ENCODE results near the gene CDON.

CDON gene

GRCh38 chr11:125931668-125932067 is 131.0 kb downstream of the CDON start:
- H3K27me3 Mint-ChIP-seq: peaks cover 28 to 53% of the 10 kb centered on the region in 2 donors
- no peaks in the 10 kb centered on the region for H3K9me3 Mint-ChIP-seq
- H3K4me1 Mint-ChIP-seq (ENCODE audit: low read depth in 2 of 2): no peaks in the 10 kb centered on the region
- DNase-seq (no peak), ATAC-seq (replicated peaks) (no peak)
- no peak overlapping the region for H3K27ac Mint-ChIP-seq
- H3K4me3 Mint-ChIP-seq: no peak overlapping the region
- no peaks in the 10 kb centered on the region for H3K36me3 Mint-ChIP-seq (ENCODE audit: insufficient read depth)

GRCh38 chr11:125931116-125931515 is 131.6 kb downstream of the CDON start:
- no peaks in the 10 kb centered on the region for H3K4me1 Mint-ChIP-seq (ENCODE audit: low read depth in 2 of 2)
- no peak overlapping the region for H3K4me3 Mint-ChIP-seq
- peaks cover 33 to 58% of the 10 kb centered on the region in 2 donors for H3K27me3 Mint-ChIP-seq
- no peaks in the 10 kb centered on the region for H3K9me3 Mint-ChIP-seq
- H3K36me3 Mint-ChIP-seq (ENCODE audit: insufficient read depth): no peaks in the 10 kb centered on the region
- no peak overlapping the region for H3K27ac Mint-ChIP-seq
- no peak for ATAC-seq (replicated peaks)
- no peak for DNase-seq

GRCh38 chr11:125930076-125930450 is 132.6 kb downstream of the CDON start:
- Mint-ChIP-seq H3K27ac (no peak overlapping the region), H3K4me3 (no peak overlapping the region), H3K36me3 (ENCODE audit: insufficient read depth) (no peaks in the 10 kb centered on the region), H3K27me3 (peaks cover 39 to 69% of the 10 kb centered on the region in 2 donors), H3K4me1 (ENCODE audit: low read depth in 2 of 2) (no peaks in the 10 kb centered on the region), H3K9me3 (no peaks in the 10 kb centered on the region)
- no peak for ATAC-seq (replicated peaks)
- DNase-seq: no peak

- no peak for DNase-seq
- Mint-ChIP-seq H3K27me3 (peaks cover 42 to 74% of the 10 kb centered on the region in 2 donors), H3K36me3 (ENCODE audit: insufficient read depth) (no peaks in the 10 kb centered on the region), H3K9me3 (no peaks in the 10 kb centered on the region), H3K27ac (no peak overlapping the region), H3K4me3 (no peak overlapping the region), H3K4me1 (ENCODE audit: low read depth in 2 of 2) (no peaks in the 10 kb centered on the region)
- ATAC-seq (replicated peaks): no peak
These were observed 133.1 kb downstream of the CDON start for GRCh38 chr11:125929445-125930075.

- Mint-ChIP-seq H3K4me1 (ENCODE audit: low read depth in 2 of 2) (peaks cover 0 to 1% of the 10 kb centered on the region in 2 donors), H3K4me3 (no peak overlapping the region), H3K27me3 (peaks cover 52 to 65% of the 10 kb centered on the region in 2 donors), H3K27ac (no peak overlapping the region), H3K9me3 (no peaks in the 10 kb centered on the region), H3K36me3 (ENCODE audit: insufficient read depth) (no peaks in the 10 kb centered on the region)
- ATAC-seq (replicated peaks) (no peak), DNase-seq (no peak)
These were observed 136.0 kb downstream of the CDON start for GRCh38 chr11:125926682-125927081.

- Mint-ChIP-seq H3K27me3 (peaks cover 52 to 57% of the 10 kb centered on the region in 2 donors), H3K4me1 (ENCODE audit: low read depth in 2 of 2) (peaks cover 0 to 1% of the 10 kb centered on the region in 2 donors), H3K36me3 (ENCODE audit: insufficient read depth) (no peaks in the 10 kb centered on the region), H3K4me3 (no peak overlapping the region), H3K9me3 (no peaks in the 10 kb centered on the region), H3K27ac (no peak overlapping the region)
- DNase-seq (no peak), ATAC-seq (replicated peaks) (no peak)
These were observed 136.9 kb downstream of the CDON start for GRCh38 chr11:125925804-125926203.

- no peaks in the 10 kb centered on the region for H3K36me3 Mint-ChIP-seq (ENCODE audit: insufficient read depth)
- H3K4me3 Mint-ChIP-seq: no peak overlapping the region
- H3K9me3 Mint-ChIP-seq: no peaks in the 10 kb centered on the region
- no peak overlapping the region for H3K27ac Mint-ChIP-seq
- H3K4me1 Mint-ChIP-seq (ENCODE audit: low read depth in 2 of 2): peaks cover 0 to 1% of the 10 kb centered on the region in 2 donors
- H3K27me3 Mint-ChIP-seq: peaks cover 52 to 57% of the 10 kb centered on the region in 2 donors
- DNase-seq: no peak
- ATAC-seq (replicated peaks): no peak
These were observed 137.4 kb downstream of the CDON start for GRCh38 chr11:125925247-125925740.

- no peak for DNase-seq
- Mint-ChIP-seq H3K27me3 (peaks cover 52 to 57% of the 10 kb centered on the region in 2 donors), H3K27ac (no peak overlapping the region), H3K9me3 (no peaks in the 10 kb centered on the region), H3K4me3 (no peak overlapping the region), H3K4me1 (ENCODE audit: low read depth in 2 of 2) (peaks cover 0 to 1% of the 10 kb centered on the region in 2 donors), H3K36me3 (ENCODE audit: insufficient read depth) (no peaks in the 10 kb centered on the region)
- no peak for ATAC-seq (replicated peaks)
These were observed 138.2 kb downstream of the CDON start for GRCh38 chr11:125924384-125925007.

- Mint-ChIP-seq H3K27ac (no peak overlapping the region), H3K4me1 (ENCODE audit: low read depth in 2 of 2) (peaks cover 0 to 1% of the 10 kb centered on the region in 2 donors), H3K36me3 (ENCODE audit: insufficient read depth) (no peaks in the 10 kb centered on the region), H3K4me3 (no peak overlapping the region), H3K27me3 (peaks cover 52 to 59% of the 10 kb centered on the region in 2 donors), H3K9me3 (no peaks in the 10 kb centered on the region)
- ATAC-seq (replicated peaks): no peak
- DNase-seq: no peak
These were observed 139.0 kb downstream of the CDON start for GRCh38 chr11:125923633-125924032.

- Mint-ChIP-seq H3K27ac (no peak overlapping the region), H3K9me3 (no peaks in the 10 kb centered on the region), H3K36me3 (ENCODE audit: insufficient read depth) (no peaks in the 10 kb centered on the region), H3K27me3 (peaks cover 57 to 65% of the 10 kb centered on the region in 2 donors), H3K4me3 (no peak overlapping the region), H3K4me1 (ENCODE audit: low read depth in 2 of 2) (peaks cover 0 to 1% of the 10 kb centered on the region in 2 donors)
- DNase-seq (peak; percentile 24 to 31 (median 31)), ATAC-seq (replicated peaks) (peak; percentile 52)
These were observed 139.6 kb downstream of the CDON start for GRCh38 chr11:125923012-125923579.

GRCh38 chr11:125922156-125922555 is 140.5 kb downstream of the CDON start:
- Mint-ChIP-seq H3K4me3 (no peak overlapping the region), H3K4me1 (ENCODE audit: low read depth in 2 of 2) (peaks cover 0 to 1% of the 10 kb centered on the region in 2 donors), H3K27me3 (peaks cover 52 to 63% of the 10 kb centered on the region in 2 donors), H3K36me3 (ENCODE audit: insufficient read depth) (no peaks in the 10 kb centered on the region), H3K27ac (no peak overlapping the region), H3K9me3 (no peaks in the 10 kb centered on the region)
- ATAC-seq (replicated peaks) (no peak), DNase-seq (no peak)

- Mint-ChIP-seq H3K4me1 (ENCODE audit: low read depth in 2 of 2) (peaks cover 0 to 1% of the 10 kb centered on the region in 2 donors), H3K9me3 (no peaks in the 10 kb centered on the region), H3K36me3 (ENCODE audit: insufficient read depth) (no peaks in the 10 kb centered on the region), H3K4me3 (no peak overlapping the region), H3K27ac (no peak overlapping the region), H3K27me3 (peaks cover 41 to 63% of the 10 kb centered on the region in 2 donors)
- ATAC-seq (replicated peaks) (no peak), DNase-seq (no peak)
These were observed 141.6 kb downstream of the CDON start for GRCh38 chr11:125921042-125921441.

GRCh38 chr11:125918140-125918840 is 144.4 kb downstream of the CDON start:
- ATAC-seq (replicated peaks): no peak
- Mint-ChIP-seq H3K27ac (no peak overlapping the region), H3K36me3 (ENCODE audit: insufficient read depth) (no peaks in the 10 kb centered on the region), H3K9me3 (no peaks in the 10 kb centered on the region), H3K4me3 (no peak overlapping the region), H3K4me1 (ENCODE audit: low read depth in 2 of 2) (peaks cover 0 to 1% of the 10 kb centered on the region in 2 donors), H3K27me3 (peaks cover 47 to 49% of the 10 kb centered on the region in 2 donors)
- no peak for DNase-seq
